Measurements from ENCODE around the gene SCG2. TPM values are rescaled to one million over a fixed set of nuclear protein-coding genes. Genes with fewer than 3 reads are reported as not detected.

Gene SCG2
- polyA plus RNA-seq, 1 donor from 2014 or later, result 63.4 TPM

Other genes starting within 250 kb of the SCG2 start
- 0.88 TPM for gene AP1S3, start 235.2 kb upstream of the SCG2 start, polyA plus RNA-seq (ENCODE audit: insufficient read depth, low read depth, low replicate concordance)

All from brain (organoid and tissue), 1 donor.